ENCODE measurements around the gene TMEM132D. TPM values are rescaled to one million over a fixed set of nuclear protein-coding genes. Genes with fewer than 3 reads are reported as not detected.

Gene TMEM132D
- total and polyA plus RNA-seq, 3 donors from 2014 or later, result 0.44 to 0.50 (median 0.47) TPM

DNA sequence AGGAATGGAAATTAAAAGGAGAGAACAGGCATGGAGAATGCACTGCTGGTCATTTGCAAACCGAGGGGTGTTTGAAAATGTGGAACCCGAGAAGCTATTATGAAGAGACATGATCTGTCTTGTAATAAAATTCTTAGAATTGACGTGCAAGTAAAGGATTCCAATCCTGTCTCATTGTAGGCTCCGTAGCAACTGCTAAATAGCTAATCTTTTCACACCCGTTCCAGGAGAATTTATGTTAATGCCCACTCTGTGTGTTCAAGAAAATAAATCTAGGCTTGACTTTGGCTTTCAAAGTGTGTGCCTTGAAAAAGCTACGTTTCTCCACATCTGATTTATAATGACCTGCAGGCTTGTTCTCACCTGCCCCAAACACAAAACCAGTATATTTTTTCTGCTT, 669.6 kb downstream of the TMEM132D start:
- no peaks in the 10 kb centered on the region for H3K4me1 ChIP-seq
- no peak for DNase-seq
- H3K27ac ChIP-seq, result no peak overlapping the region
- H3K9me3 ChIP-seq, result no peaks in the 10 kb centered on the region
- H3K27me3 ChIP-seq, result no peaks in the 10 kb centered on the region
- H3K4me3 ChIP-seq, result no peak overlapping the region
- intact Hi-C loops (cut with DNase I; ENCODE audit: low total_unique reads), result no loop called here
- WGBS, 2 donors, result 53 to 56% methylated on average over 6 of the region's 6 CpGs
- no peak for TF ChIP-seq POLR2A (IDR thresholded peaks at IDR 0.05)
- TF ChIP-seq, protein P1, sequence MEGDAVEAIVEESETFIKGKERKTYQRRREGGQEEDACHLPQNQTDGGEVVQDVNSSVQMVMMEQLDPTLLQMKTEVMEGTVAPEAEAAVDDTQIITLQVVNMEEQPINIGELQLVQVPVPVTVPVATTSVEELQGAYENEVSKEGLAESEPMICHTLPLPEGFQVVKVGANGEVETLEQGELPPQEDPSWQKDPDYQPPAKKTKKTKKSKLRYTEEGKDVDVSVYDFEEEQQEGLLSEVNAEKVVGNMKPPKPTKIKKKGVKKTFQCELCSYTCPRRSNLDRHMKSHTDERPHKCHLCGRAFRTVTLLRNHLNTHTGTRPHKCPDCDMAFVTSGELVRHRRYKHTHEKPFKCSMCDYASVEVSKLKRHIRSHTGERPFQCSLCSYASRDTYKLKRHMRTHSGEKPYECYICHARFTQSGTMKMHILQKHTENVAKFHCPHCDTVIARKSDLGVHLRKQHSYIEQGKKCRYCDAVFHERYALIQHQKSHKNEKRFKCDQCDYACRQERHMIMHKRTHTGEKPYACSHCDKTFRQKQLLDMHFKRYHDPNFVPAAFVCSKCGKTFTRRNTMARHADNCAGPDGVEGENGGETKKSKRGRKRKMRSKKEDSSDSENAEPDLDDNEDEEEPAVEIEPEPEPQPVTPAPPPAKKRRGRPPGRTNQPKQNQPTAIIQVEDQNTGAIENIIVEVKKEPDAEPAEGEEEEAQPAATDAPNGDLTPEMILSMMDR (IDR thresholded peaks at IDR 0.05), result no peak
- no peaks in the 10 kb centered on the region for H3K36me3 ChIP-seq (ENCODE audit: low read depth, missing control alignments)

DNA sequence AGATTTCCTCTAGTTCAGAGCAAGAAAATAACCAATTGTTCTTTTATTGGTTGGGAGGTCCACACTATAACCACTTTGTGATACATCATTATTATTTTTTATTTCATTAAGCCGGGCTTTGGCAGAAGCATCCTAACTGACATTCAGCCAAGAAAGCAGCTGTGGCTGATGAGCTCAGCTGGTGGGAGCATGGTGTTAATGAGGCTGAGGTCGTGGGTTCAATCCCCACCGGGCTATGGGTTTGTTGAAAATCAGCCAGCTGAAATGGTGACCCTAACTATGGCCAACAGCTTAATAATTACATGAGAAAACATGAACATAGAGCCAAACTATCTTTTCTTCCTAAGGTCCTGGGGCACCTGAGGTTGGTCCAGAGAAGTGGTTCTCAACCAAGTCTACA, 672.3 kb downstream of the TMEM132D start:
- Histone ChIP-seq H3K4me3 (no peak overlapping the region), H3K27ac (no peak overlapping the region), H3K36me3 (ENCODE audit: low read depth, missing control alignments) (no peaks in the 10 kb centered on the region), H3K9me3 (no peaks in the 10 kb centered on the region), H3K27me3 (no peaks in the 10 kb centered on the region), H3K4me1 (no peaks in the 10 kb centered on the region)
- WGBS, 2 donors, result 44 to 52% methylated on average over 3 of the region's 3 CpGs
- no peak for DNase-seq
- intact Hi-C loops (cut with DNase I; ENCODE audit: low total_unique reads), result no loop called here
- TF ChIP-seq, protein P1 (IDR thresholded peaks at IDR 0.05), result no peak
- TF ChIP-seq POLR2A (IDR thresholded peaks at IDR 0.05), result no peak

DNA sequence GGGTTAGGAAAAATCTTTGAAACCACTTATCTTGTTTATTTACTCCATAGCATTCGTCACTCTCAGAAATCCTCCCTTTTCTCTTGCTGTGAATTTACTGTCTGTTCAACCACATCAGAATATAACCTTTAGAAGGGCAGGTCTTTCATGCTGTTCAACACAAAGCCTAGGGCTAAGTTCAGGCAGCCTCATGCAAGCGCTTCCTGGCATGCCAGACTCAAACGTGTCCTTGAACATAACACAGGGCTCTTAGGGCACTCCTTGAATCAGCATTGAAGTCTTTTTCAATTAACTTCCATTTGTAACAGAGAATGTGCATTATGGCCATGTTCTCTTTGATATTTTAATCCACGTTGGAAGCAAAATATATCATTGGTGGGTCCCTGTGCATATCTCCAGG, 672.8 kb downstream of the TMEM132D start:
- Histone ChIP-seq H3K27ac (no peak overlapping the region), H3K36me3 (ENCODE audit: low read depth, missing control alignments) (no peaks in the 10 kb centered on the region), H3K9me3 (no peaks in the 10 kb centered on the region), H3K4me1 (no peaks in the 10 kb centered on the region), H3K4me3 (no peak overlapping the region), H3K27me3 (no peaks in the 10 kb centered on the region)
- no peak for DNase-seq
- WGBS, 2 donors, result 23 to 36% methylated on average over 4 of the region's 4 CpGs
- intact Hi-C loops (cut with DNase I; ENCODE audit: low total_unique reads), result no loop called here
- TF ChIP-seq POLR2A (IDR thresholded peaks at IDR 0.05), result no peak
- TF ChIP-seq, protein P1 (IDR thresholded peaks at IDR 0.05), result no peak

DNA sequence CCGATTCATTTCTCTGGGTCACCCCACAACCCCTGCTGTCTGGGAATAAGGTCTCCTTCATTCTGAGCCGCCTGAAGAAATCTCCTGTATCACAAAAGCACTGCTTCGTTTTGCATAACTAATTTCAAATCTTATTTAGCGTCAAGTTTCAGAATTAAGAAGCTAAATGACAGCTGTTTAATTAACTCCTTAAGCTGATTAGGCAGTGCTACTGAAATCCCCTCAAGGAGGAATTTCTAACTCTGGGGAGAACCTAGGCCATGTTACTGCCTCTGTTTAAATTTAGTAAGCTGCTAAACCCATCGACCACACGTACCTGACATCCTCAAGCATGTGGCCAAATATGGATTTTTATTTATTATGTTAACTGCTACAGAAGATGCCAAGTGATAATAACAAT, 677.0 kb downstream of the TMEM132D start:
- no peak overlapping the region for H3K27ac ChIP-seq
- no peak overlapping the region for H3K4me3 ChIP-seq
- H3K27me3 ChIP-seq, result no peaks in the 10 kb centered on the region
- no peak for TF ChIP-seq POLR2A (IDR thresholded peaks at IDR 0.05)
- TF ChIP-seq, protein P1 (IDR thresholded peaks at IDR 0.05), result no peak
- WGBS, 2 donors, result 81 to 89% methylated on average over 6 of the region's 6 CpGs
- H3K36me3 ChIP-seq (ENCODE audit: low read depth, missing control alignments), result no peaks in the 10 kb centered on the region
- no peaks in the 10 kb centered on the region for H3K4me1 ChIP-seq
- intact Hi-C loops (cut with DNase I; ENCODE audit: low total_unique reads), result no loop called here
- no peak for DNase-seq
- H3K9me3 ChIP-seq, result no peaks in the 10 kb centered on the region

DNA sequence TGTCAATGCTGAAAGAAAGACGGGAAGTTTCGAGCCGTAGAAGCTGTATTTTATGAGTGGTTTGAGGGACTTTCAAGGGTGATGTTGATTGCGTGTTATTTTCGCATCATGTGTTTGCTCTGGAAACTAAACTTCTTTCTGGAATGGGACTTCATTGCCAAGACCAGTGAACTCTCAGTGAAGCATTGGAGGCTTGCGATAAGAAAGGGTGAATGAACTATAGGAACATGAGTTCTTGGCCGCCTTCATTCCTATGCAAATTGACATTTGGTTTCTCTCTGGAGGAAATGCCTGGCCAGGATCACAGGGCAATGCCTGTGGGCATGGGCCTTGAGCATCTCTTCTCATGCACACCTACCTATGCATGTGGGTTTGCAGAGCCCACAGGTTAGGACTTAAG, 677.8 kb downstream of the TMEM132D start:
- no peak for DNase-seq
- TF ChIP-seq POLR2A (IDR thresholded peaks at IDR 0.05), result no peak
- TF ChIP-seq, protein P1 (IDR thresholded peaks at IDR 0.05), result no peak
- intact Hi-C loops (cut with DNase I; ENCODE audit: low total_unique reads), result no loop called here
- Histone ChIP-seq H3K4me3 (no peak overlapping the region), H3K36me3 (ENCODE audit: low read depth, missing control alignments) (no peaks in the 10 kb centered on the region), H3K27me3 (no peaks in the 10 kb centered on the region), H3K9me3 (no peaks in the 10 kb centered on the region), H3K4me1 (no peaks in the 10 kb centered on the region), H3K27ac (no peak overlapping the region)
- 51 to 82% methylated on average over 7 of the region's 7 CpGs for WGBS, 2 donors
